CD4-positive, alpha-beta memory T cell (primary cell): Measurements from ENCODE around the gene HINFP. TPM values are rescaled to one million over a fixed set of nuclear protein-coding genes. Genes with fewer than 3 reads are reported as not detected.

Experiments
- polyA plus RNA-seq, 2 donors: library from polyadenylated mRNA; unstranded; fragments of 300-500 nt; fragmentation: Illumina TruSeq; gene quantifications; one replicate each; pipeline ENCODE4 v1.2.3, GENCODE V29; 2021
- total RNA-seq, 2 experiments: library from RNA; stranded (reverse); gene quantifications; one replicate each; pipeline ENCODE4 v1.2.3, GENCODE V29; 2021

The HINFP gene
- total and polyA plus RNA-seq, 4 experiments from 2014 or later = 9.3 to 75.3 (median 43.4) TPM

Other genes with a start within 250 kb of the HINFP start
- gene CXCR5, start 237.7 kb upstream of the HINFP start, total RNA-seq = 10 to 100 TPM; 21.1 to 21.5 TPM
- 10 to 100 TPM in 1 of 2 donors, 1 to 10 TPM in 1; 7.9 to 18.2 TPM for gene CXCR5, start 237.7 kb upstream of the HINFP start, polyA plus RNA-seq
- gene BCL9L, start 195.7 kb upstream of the HINFP start, total RNA-seq = 100 to 1,000 TPM; 216 to 232 TPM
- 10 to 100 TPM in 1 of 2 donors, under 1 TPM in 1; 0.45 to 10.9 TPM for gene BCL9L, start 195.7 kb upstream of the HINFP start, polyA plus RNA-seq
- not detected for gene UPK2, start 165.3 kb upstream of the HINFP start, total RNA-seq
- not detected for gene UPK2, start 165.3 kb upstream of the HINFP start, polyA plus RNA-seq
- not detected for gene FOXR1, start 149.8 kb upstream of the HINFP start, total RNA-seq
- gene FOXR1, start 149.8 kb upstream of the HINFP start, polyA plus RNA-seq = not detected
- 100 to 1,000 TPM; 109 to 114 TPM for gene CENATAC, start 123.4 kb upstream of the HINFP start, total RNA-seq
- 10 to 100 TPM; 13.3 to 16.9 TPM for gene CENATAC, start 123.4 kb upstream of the HINFP start, polyA plus RNA-seq
- 1,000 to 10,000 TPM; 2,545 to 2,705 TPM for gene RPS25, start 103.2 kb upstream of the HINFP start, total RNA-seq
- gene RPS25, start 103.2 kb upstream of the HINFP start, polyA plus RNA-seq = 1,000 to 10,000 TPM; 4,676 to 5,786 TPM
- gene TRAPPC4, start 102.8 kb upstream of the HINFP start, total RNA-seq = 10 to 100 TPM; 89.2 to 97.3 TPM
- 100 to 1,000 TPM in 1 of 2 donors, 10 to 100 TPM in 1; 92.1 to 116 TPM for gene TRAPPC4, start 102.8 kb upstream of the HINFP start, polyA plus RNA-seq
- 10 to 100 TPM; 14.6 to 14.8 TPM for gene SLC37A4, start 90.7 kb upstream of the HINFP start, total RNA-seq
- gene SLC37A4, start 90.7 kb upstream of the HINFP start, polyA plus RNA-seq = 10 to 100 TPM; 10.6 to 13.0 TPM
- gene HYOU1, start 64.4 kb upstream of the HINFP start, total RNA-seq = 100 to 1,000 TPM; 136 to 146 TPM
- gene HYOU1, start 64.4 kb upstream of the HINFP start, polyA plus RNA-seq = 10 to 100 TPM; 24.1 to 27.9 TPM
- gene VPS11, start 53.8 kb upstream of the HINFP start, total RNA-seq = 10 to 100 TPM; 56.2 to 61.2 TPM
- gene VPS11, start 53.8 kb upstream of the HINFP start, polyA plus RNA-seq = 10 to 100 TPM; 36.0 to 61.7 TPM
- 1 to 10 TPM; 5.1 to 5.8 TPM for gene HMBS, start 36.7 kb upstream of the HINFP start, total RNA-seq
- 10 to 100 TPM; 17.7 to 21.2 TPM for gene HMBS, start 36.7 kb upstream of the HINFP start, polyA plus RNA-seq
- gene DPAGT1, start 19.7 kb upstream of the HINFP start, total RNA-seq = 10 to 100 TPM; 52.0 to 52.3 TPM
- gene DPAGT1, start 19.7 kb upstream of the HINFP start, polyA plus RNA-seq = 10 to 100 TPM; 32.9 to 52.3 TPM
- gene C2CD2L, start 14.2 kb upstream of the HINFP start, total RNA-seq = 10 to 100 TPM; 35.2 to 37.5 TPM
- gene C2CD2L, start 14.2 kb upstream of the HINFP start, polyA plus RNA-seq = 10 to 100 TPM in 1 of 2 donors, 1 to 10 TPM in 1; 2.6 to 13.3 TPM
- gene ABCG4, start 27.5 kb downstream of the HINFP start, total RNA-seq = under 1 TPM in 1 of 2 experiments, not detected in 1; 0.09 TPM
- gene ABCG4, start 27.5 kb downstream of the HINFP start, polyA plus RNA-seq = not detected
- 1 to 10 TPM; 8.8 to 9.2 TPM for gene NLRX1, start 47.1 kb downstream of the HINFP start, total RNA-seq
- 1 to 10 TPM; 5.5 to 7.4 TPM for gene NLRX1, start 47.1 kb downstream of the HINFP start, polyA plus RNA-seq
- gene NHERF4, start 63.9 kb downstream of the HINFP start, total RNA-seq = 1 to 10 TPM in 1 of 2 experiments, under 1 TPM in 1; 0.86 to 1.1 TPM
- gene NHERF4, start 63.9 kb downstream of the HINFP start, polyA plus RNA-seq = not detected
- gene CBL, start 84.8 kb downstream of the HINFP start, total RNA-seq = 10 to 100 TPM; 39.5 to 39.8 TPM
- 10 to 100 TPM in 1 of 2 donors, 1 to 10 TPM in 1; 3.6 to 15.6 TPM for gene CBL, start 84.8 kb downstream of the HINFP start, polyA plus RNA-seq
- under 1 TPM; 0.26 to 0.28 TPM for gene MCAM, start 195.6 kb downstream of the HINFP start, total RNA-seq
- under 1 TPM; 0.40 to 0.82 TPM for gene MCAM, start 195.6 kb downstream of the HINFP start, polyA plus RNA-seq
- 10 to 100 TPM; 17.5 to 18.3 TPM for gene RNF26, start 212.9 kb downstream of the HINFP start, total RNA-seq
- gene RNF26, start 212.9 kb downstream of the HINFP start, polyA plus RNA-seq = 10 to 100 TPM; 33.1 to 50.8 TPM
- not detected for gene C1QTNF5, start 219.3 kb downstream of the HINFP start, total RNA-seq
- not detected for gene C1QTNF5, start 219.3 kb downstream of the HINFP start, polyA plus RNA-seq
- gene MFRP, start 225.1 kb downstream of the HINFP start, total RNA-seq = not detected
- not detected for gene MFRP, start 225.1 kb downstream of the HINFP start, polyA plus RNA-seq